ENCODE measurements around the gene CCDC124.

The CCDC124 gene

GRCh38 chr19:17965370-17966128 lies 32.7 kb downstream of the CCDC124 start:
- Mint-ChIP-seq H3K4me3 (no peak overlapping the region), H3K4me1 (peaks cover 11% of the 10 kb centered on the region), H3K27ac (no peak overlapping the region), H3K27me3 (peaks cover 23% of the 10 kb centered on the region), H3K9me3 (no peaks in the 10 kb centered on the region), H3K36me3 (peaks cover 4% of the 10 kb centered on the region)

- Mint-ChIP-seq H3K9me3 (no peaks in the 10 kb centered on the region), H3K4me1 (peaks cover 11% of the 10 kb centered on the region), H3K27ac (no peak overlapping the region), H3K36me3 (peaks cover 4% of the 10 kb centered on the region), H3K4me3 (no peak overlapping the region), H3K27me3 (peaks cover 24% of the 10 kb centered on the region)
These were observed 33.3 kb downstream of the CCDC124 start for GRCh38 chr19:17966129-17966483.

DNA sequence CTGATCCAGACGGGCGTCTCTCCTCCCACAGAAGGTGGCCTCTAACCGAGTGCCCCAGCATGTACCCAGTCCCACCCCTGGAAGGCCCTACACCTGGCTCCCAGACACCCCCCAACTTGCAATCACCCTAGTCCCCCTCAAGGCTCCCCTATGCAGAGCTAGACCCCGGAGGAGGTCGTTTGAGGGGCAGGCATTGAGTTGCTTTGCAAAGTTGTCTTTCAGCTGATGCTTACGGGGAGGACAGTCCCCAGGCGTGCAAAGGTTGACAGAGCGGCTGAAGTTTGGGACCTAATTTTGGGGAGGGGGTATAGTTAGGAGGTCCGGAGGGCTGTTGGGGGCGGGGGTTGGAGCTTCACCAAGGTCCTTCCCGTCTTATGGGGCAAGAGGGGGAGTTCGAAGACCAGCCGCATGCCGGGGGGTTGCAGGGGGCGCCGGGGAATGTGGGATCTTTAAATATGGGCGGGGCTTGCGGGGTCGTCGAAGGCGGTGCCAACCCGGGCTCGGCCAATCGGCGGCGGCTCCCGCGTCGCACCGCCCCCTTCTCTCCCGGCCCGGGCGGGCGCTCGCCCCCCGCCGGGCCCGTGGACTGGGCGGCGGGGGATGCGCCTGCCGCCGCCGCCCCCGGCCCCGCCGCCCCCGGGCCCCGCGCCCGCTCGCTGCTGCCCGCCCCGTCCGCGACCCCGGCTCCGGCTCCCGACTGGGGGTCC lies 33.9 kb downstream of the CCDC124 start, which contains the start of gene KCNN1:
Gene KCNN1, plus strand, starts transcription at position 558 of the 707 bp plus-strand sequence. CDS start 6,782 bp downstream, outside the sequence.
- peaks cover 11% of the 10 kb centered on the region for H3K4me1 Mint-ChIP-seq
- peak within 1 kb of the TSS; percentile 67 for H3K4me3 Mint-ChIP-seq
- no peak within 1 kb of the TSS for H3K27ac Mint-ChIP-seq
- no peaks in the 10 kb centered on the region for H3K9me3 Mint-ChIP-seq
- peaks cover 25% of the 10 kb centered on the region for H3K27me3 Mint-ChIP-seq
- H3K36me3 Mint-ChIP-seq, result peaks cover 4% of the 10 kb centered on the region

DNA sequence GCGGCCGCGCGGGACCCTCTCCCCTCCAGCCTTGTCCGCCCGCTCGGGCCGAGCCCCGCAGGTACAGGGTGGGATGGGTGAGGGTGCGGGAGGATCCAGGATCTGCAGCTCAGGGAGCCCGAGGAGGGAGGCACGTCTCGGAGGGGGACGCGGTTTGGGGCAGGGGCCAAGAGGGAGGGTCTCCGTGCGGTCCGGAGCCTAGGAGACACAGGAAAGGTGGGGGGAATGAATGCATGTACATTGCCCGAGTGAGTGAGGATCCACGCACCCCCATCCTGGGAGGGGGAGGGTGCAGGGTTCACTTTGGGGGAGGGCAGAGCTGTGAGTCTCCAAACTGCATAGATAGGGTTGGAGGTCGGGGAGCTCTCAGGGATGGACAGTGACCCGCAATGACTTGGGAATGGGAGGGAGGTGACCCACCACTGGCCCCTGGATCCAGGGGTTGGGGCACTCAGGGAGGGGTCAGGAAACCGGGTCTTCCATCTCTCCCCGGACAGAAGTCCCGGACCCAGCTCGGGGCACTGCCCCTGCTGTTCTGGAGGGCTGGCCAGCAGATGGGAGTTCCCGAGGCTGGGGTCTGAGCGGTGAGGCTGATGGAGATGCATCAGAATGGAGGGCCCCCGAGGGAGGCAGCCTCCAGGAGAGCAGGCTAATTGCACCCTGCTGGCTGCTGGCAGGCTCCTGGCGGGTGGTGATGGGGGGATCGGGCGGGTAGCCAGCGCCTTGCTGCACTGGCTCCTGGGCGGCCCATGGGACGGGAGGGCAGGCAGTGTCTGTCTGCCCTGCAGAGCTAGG lies 34.6 kb downstream of the CCDC124 start:
- Mint-ChIP-seq H3K36me3 (peaks cover 4% of the 10 kb centered on the region), H3K4me1 (peaks cover 11% of the 10 kb centered on the region), H3K27me3 (peaks cover 25% of the 10 kb centered on the region), H3K9me3 (no peaks in the 10 kb centered on the region), H3K4me3 (peak overlapping the region; percentile 67), H3K27ac (no peak overlapping the region)

DNA sequence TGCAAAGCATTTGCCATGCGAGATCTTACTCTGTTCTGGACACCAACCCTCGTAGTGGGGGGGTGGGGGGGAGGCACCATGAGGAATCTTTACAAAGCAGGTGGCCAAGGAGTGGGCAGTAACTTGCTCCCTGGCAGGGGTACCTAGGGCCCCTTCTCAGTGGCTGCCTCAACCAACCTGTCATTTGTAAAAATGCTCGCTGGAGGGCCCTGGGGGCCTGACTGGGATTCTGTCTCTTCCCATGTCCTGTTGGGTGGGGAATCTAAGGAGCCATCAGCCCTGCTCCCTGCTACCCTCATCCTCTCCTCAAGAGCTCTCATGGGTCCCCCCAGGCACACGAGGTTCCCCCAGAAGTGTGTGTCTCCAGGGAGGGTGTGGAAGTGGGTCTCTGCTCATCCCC lies 35.5 kb downstream of the CCDC124 start:
- H3K27me3 Mint-ChIP-seq, result peaks cover 25% of the 10 kb centered on the region
- H3K36me3 Mint-ChIP-seq, result peaks cover 4% of the 10 kb centered on the region
- no peak overlapping the region for H3K27ac Mint-ChIP-seq
- no peak overlapping the region for H3K4me3 Mint-ChIP-seq
- H3K4me1 Mint-ChIP-seq, result peaks cover 11% of the 10 kb centered on the region
- no peaks in the 10 kb centered on the region for H3K9me3 Mint-ChIP-seq

- H3K27ac Mint-ChIP-seq, result no peak overlapping the region
- H3K9me3 Mint-ChIP-seq, result no peaks in the 10 kb centered on the region
- H3K36me3 Mint-ChIP-seq, result peaks cover 4% of the 10 kb centered on the region
- H3K4me3 Mint-ChIP-seq, result no peak overlapping the region
- H3K4me1 Mint-ChIP-seq, result peaks cover 11% of the 10 kb centered on the region
- peaks cover 20% of the 10 kb centered on the region for H3K27me3 Mint-ChIP-seq
These were observed 36.4 kb downstream of the CCDC124 start for GRCh38 chr19:17969096-17969792.

DNA sequence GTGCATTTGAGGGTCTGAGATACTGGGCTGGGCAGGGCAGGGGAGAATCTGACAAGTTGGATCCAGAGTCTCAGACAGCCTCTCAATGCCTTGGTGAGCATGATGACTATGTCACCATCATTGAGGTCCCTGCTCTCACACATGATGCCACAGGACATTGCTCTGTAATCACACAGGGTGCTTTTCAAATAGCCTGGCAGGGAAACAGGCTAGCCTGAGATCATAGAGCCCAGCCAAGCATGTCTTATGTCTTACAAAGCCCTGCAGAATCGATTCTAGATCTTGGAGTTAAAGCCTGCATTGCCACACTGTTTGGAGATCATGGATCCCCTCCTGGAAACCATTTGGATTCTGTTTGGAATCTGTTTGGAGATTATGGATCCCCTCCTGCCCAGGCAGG lies 39.4 kb downstream of the CCDC124 start:
- Mint-ChIP-seq H3K4me3 (no peak overlapping the region), H3K9me3 (no peaks in the 10 kb centered on the region), H3K27me3 (peaks cover 5% of the 10 kb centered on the region), H3K4me1 (peaks cover 3% of the 10 kb centered on the region), H3K36me3 (peaks cover 2% of the 10 kb centered on the region), H3K27ac (no peak overlapping the region)

DNA sequence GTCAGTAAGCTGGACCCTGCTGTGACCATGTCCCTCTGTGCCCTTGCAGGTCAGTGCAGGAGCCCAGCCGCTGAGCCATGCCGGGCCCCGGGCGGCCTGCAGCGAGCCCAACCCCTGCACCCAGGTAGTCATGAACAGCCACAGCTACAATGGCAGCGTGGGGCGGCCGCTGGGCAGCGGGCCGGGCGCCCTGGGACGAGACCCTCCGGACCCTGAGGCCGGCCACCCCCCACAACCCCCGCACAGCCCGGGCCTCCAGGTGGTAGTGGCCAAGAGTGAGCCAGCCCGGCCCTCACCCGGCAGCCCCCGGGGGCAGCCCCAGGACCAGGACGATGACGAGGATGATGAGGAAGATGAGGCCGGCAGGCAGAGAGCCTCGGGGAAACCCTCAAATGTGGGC lies 40.9 kb downstream of the CCDC124 start:
- no peak overlapping the region for H3K27ac Mint-ChIP-seq
- H3K9me3 Mint-ChIP-seq, result no peaks in the 10 kb centered on the region
- H3K4me3 Mint-ChIP-seq, result no peak overlapping the region
- H3K4me1 Mint-ChIP-seq, result no peaks in the 10 kb centered on the region
- peaks cover 3% of the 10 kb centered on the region for H3K27me3 Mint-ChIP-seq
- no peaks in the 10 kb centered on the region for H3K36me3 Mint-ChIP-seq

GRCh38 chr19:17974551-17974950 lies 41.7 kb downstream of the CCDC124 start:
- Mint-ChIP-seq H3K27ac (no peak overlapping the region), H3K36me3 (no peaks in the 10 kb centered on the region), H3K9me3 (no peaks in the 10 kb centered on the region), H3K4me3 (no peak overlapping the region), H3K27me3 (peaks cover 3% of the 10 kb centered on the region), H3K4me1 (peaks cover 2% of the 10 kb centered on the region)

DNA sequence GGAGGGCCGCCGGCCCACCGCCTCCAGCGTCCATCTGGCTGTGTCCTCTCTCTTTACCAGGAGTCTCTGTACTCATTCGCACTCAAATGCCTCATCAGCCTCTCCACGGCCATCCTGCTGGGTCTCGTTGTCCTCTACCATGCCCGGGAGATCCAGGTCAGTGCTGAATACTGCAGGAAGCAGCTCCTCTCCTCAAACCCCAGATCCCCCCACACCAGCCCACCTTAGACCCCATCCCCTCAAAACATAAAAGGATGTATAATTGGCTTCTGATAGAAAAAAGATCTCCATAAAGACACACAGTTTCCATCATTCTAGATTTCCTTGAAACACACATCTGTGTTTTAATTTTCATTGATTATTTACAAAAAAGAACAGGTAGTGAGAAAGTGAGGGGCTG lies 42.2 kb downstream of the CCDC124 start:
- Mint-ChIP-seq H3K27ac (no peak overlapping the region), H3K9me3 (no peaks in the 10 kb centered on the region), H3K4me3 (no peak overlapping the region), H3K27me3 (peaks cover 2% of the 10 kb centered on the region), H3K36me3 (no peaks in the 10 kb centered on the region), H3K4me1 (peaks cover 3% of the 10 kb centered on the region)

- H3K9me3 Mint-ChIP-seq, result no peaks in the 10 kb centered on the region
- H3K4me3 Mint-ChIP-seq, result no peak overlapping the region
- H3K27ac Mint-ChIP-seq, result no peak overlapping the region
- H3K36me3 Mint-ChIP-seq, result no peaks in the 10 kb centered on the region
- peaks cover 6% of the 10 kb centered on the region for H3K27me3 Mint-ChIP-seq
- H3K4me1 Mint-ChIP-seq, result peaks cover 3% of the 10 kb centered on the region
These were observed 44.2 kb downstream of the CCDC124 start for GRCh38 chr19:17977021-17977420.

- Mint-ChIP-seq H3K4me1 (peaks cover 3% of the 10 kb centered on the region), H3K4me3 (no peak overlapping the region), H3K27me3 (peaks cover 7% of the 10 kb centered on the region), H3K9me3 (no peaks in the 10 kb centered on the region), H3K27ac (no peak overlapping the region), H3K36me3 (no peaks in the 10 kb centered on the region)
These were observed 44.7 kb downstream of the CCDC124 start for GRCh38 chr19:17977488-17977887.

DNA sequence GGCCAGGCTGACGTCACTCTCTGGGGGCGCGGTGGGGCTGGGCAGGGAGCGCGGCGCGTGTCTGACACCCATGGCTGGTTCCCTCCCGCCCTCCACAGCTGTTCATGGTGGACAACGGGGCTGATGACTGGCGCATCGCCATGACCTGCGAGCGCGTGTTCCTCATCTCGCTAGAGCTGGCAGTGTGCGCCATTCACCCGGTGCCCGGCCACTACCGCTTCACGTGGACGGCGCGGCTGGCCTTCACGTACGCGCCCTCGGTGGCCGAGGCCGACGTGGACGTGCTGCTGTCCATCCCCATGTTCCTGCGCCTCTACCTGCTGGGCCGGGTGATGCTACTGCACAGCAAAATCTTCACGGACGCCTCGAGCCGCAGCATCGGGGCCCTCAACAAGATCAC lies 48.8 kb downstream of the CCDC124 start:
- H3K4me3 Mint-ChIP-seq, result no peak overlapping the region
- no peak overlapping the region for H3K27ac Mint-ChIP-seq
- peaks cover 7% of the 10 kb centered on the region for H3K27me3 Mint-ChIP-seq
- H3K9me3 Mint-ChIP-seq, result no peaks in the 10 kb centered on the region
- no peaks in the 10 kb centered on the region for H3K36me3 Mint-ChIP-seq
- peaks cover 3% of the 10 kb centered on the region for H3K4me1 Mint-ChIP-seq

DNA sequence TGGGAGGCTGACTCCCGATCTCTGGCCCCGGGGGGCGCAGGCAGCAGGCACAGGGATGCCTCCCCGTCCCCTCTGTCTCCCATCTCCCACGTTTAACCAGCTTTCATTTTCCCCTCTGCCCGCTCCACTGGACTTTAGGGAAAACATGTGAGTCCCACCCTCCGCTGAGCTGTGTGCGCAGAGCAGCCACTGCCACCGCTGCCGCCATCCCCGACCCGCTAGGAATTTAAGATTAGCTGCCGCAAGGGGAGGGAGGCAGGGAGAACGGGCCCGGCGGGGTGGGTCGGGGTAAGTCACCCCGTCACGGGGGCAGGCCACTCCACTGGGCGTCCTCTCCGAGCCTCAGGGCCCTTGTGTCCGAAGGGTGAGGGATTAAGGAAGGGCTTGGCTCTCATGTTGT lies 49.6 kb downstream of the CCDC124 start:
- no peaks in the 10 kb centered on the region for H3K36me3 Mint-ChIP-seq
- H3K27ac Mint-ChIP-seq, result no peak overlapping the region
- H3K27me3 Mint-ChIP-seq, result peaks cover 7% of the 10 kb centered on the region
- H3K4me1 Mint-ChIP-seq, result peaks cover 3% of the 10 kb centered on the region
- no peak overlapping the region for H3K4me3 Mint-ChIP-seq
- H3K9me3 Mint-ChIP-seq, result no peaks in the 10 kb centered on the region

DNA sequence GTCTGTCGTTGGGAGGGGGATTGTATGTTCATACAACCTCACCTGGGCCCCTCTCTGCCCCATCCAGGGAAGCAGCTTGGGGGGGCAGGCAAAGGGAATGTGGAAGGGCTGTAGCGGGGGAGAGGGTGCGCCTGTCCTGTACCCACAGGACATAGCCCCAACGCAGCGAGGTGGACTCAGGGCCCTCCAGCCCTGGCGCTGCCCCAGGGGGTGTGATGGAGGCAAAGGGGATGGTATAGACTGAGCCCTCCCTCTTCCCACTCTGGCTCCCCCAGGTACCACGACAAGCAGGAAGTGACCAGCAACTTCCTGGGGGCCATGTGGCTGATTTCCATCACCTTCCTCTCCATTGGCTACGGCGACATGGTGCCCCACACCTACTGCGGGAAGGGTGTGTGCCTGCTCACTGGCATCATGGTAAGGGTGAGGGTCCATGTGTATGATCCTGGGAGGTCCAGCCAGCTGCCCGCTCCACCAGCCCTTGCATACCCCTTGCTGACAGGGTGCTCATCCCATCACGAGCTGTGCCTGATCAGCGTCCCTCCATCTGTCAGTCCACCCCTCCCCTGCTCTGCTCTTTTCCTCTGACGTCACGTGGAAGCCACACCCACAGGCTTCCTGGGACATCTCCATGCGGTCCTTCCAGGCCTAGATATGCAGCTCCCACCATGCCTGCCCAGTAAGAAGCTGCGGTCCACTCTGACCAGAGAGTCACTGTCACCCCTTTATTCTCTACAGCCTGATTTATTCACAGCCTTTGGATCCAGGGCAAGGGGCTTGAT lies 52.4 kb downstream of the CCDC124 start:
- Mint-ChIP-seq H3K27ac (no peak overlapping the region), H3K4me3 (no peak overlapping the region), H3K9me3 (no peaks in the 10 kb centered on the region), H3K27me3 (peaks cover 6% of the 10 kb centered on the region), H3K36me3 (no peaks in the 10 kb centered on the region), H3K4me1 (no peaks in the 10 kb centered on the region)
